IMR-90 (cell line): ENCODE data around the gene TTC39A. TPM values are rescaled to one million over a fixed set of nuclear protein-coding genes. Genes with fewer than 3 reads are reported as not detected.

Experiments
- ATAC-seq: fragments of 200-7000 bp; cut with Tn5 transposase; 2 replicates; pipeline ENCODE4 v1.9.1; 2020; ENCODE audit warnings: low read depth, mild to moderate bottlenecking, moderate library complexity
- BruUV-seq: library from RNA; stranded (reverse); fragments of 400-500 nt; replicated peaks from 2 replicates; lab custom pipeline; 2021; lab: Mats Ljungman, UMichigan
- CTCF ChIA-PET: fragments of 300-600 bp; formaldehyde crosslinking; extraction: SDS; loops from one replicate; lab custom pipeline; 2021; ENCODE audit warnings: antibody characterized with exemption; lab: Yijun Ruan, JAX
- POLR2A ChIA-PET: fragments of 300-600 bp; sonication (Branson Sonifier 250); formaldehyde crosslinking; loops from one replicate; lab custom pipeline; 2022; ENCODE audit warnings: antibody characterized with exemption; ENCODE audit not compliant: unreplicated experiment; lab: Charles Lee
- DNase-seq: peaks from one replicate; pipeline ENCODE4 v3.0.0; 2013
- H2AFZ ChIP-seq: replicated peaks from 2 replicates; pipeline ENCODE3; 2013; ENCODE audit warnings: low read length, mild to moderate bottlenecking; ENCODE audit not compliant: poor library complexity
- H2AK5ac ChIP-seq: 2 replicates; pipeline ENCODE4 v1.6.1; 2013; ENCODE audit warnings: low read depth, low read length, inconsistent platforms
- H2AK9ac ChIP-seq: replicated peaks from 2 replicates; pipeline ENCODE3; 2013; ENCODE audit warnings: mild to moderate bottlenecking, low read depth, low read length, moderate library complexity; ENCODE audit not compliant: poor library complexity
- H2BK120ac ChIP-seq: 2 replicates; pipeline ENCODE4 v1.6.1; 2013; ENCODE audit warnings: low read depth, low read length, inconsistent platforms
- H2BK15ac ChIP-seq: 3 replicates; pipeline ENCODE4 v1.6.1; 2013; ENCODE audit warnings: low read depth, low read length, inconsistent platforms
- H2BK20ac ChIP-seq: 2 replicates; pipeline ENCODE4 v1.6.1; 2013; ENCODE audit warnings: low read depth, mild to moderate bottlenecking, inconsistent platforms, low read length, moderate library complexity
- H2BK5ac ChIP-seq: 2 replicates; pipeline ENCODE4 v1.6.1; 2013; ENCODE audit warnings: mild to moderate bottlenecking, low read depth, low read length, inconsistent platforms; ENCODE audit not compliant: poor library complexity, severe bottlenecking
- H3K14ac ChIP-seq: replicated peaks from 2 replicates; pipeline ENCODE4 v1.6.1; 2013; ENCODE audit warnings: low read depth, low read length, inconsistent platforms
- H3K18ac ChIP-seq: 2 replicates; pipeline ENCODE4 v1.6.1; 2013; ENCODE audit warnings: low read depth, low read length, control low read depth
- H3K23ac ChIP-seq: 2 replicates; pipeline ENCODE4 v1.6.1; 2013; ENCODE audit warnings: low read depth, low read length, inconsistent platforms
- H3K27ac ChIP-seq: 2 replicates; pipeline ENCODE4 v1.5.1; 2013; ENCODE audit warnings: mild to moderate bottlenecking, control low read depth, low read length; ENCODE audit not compliant: insufficient read depth
- H3K27me3 ChIP-seq: 2 replicates; pipeline ENCODE4 v1.6.1; 2013; ENCODE audit warnings: low read length; ENCODE audit not compliant: control insufficient read depth, insufficient read depth
- H3K36me3 ChIP-seq: 2 replicates; pipeline ENCODE4 v1.6.1; 2013; ENCODE audit warnings: low read length, mixed read lengths; ENCODE audit not compliant: control insufficient read depth, insufficient read depth
- H3K4ac ChIP-seq: 2 replicates; pipeline ENCODE4 v1.6.1; 2013; ENCODE audit warnings: low read depth, low read length, inconsistent platforms
- H3K4me1 ChIP-seq: 2 replicates; pipeline ENCODE4 v1.6.1; 2013; ENCODE audit warnings: low read length, mixed read lengths; ENCODE audit not compliant: control insufficient read depth, insufficient read depth
- H3K4me2 ChIP-seq: 2 replicates; pipeline ENCODE4 v1.6.1; 2013; ENCODE audit warnings: low read depth, mild to moderate bottlenecking, control low read depth, low read length, moderate library complexity
- H3K4me3 ChIP-seq: 2 replicates; pipeline ENCODE4 v1.5.1; 2013; ENCODE audit warnings: low read depth, mild to moderate bottlenecking, control low read depth, low read length, moderate library complexity; ENCODE audit not compliant: insufficient read depth
- H3K56ac ChIP-seq: 2 replicates; pipeline ENCODE4 v1.6.1; 2013; ENCODE audit warnings: low read length, inconsistent platforms; ENCODE audit not compliant: insufficient read depth; ENCODE audit errors: extremely low read depth
- H3K79me1 ChIP-seq, 2 experiments: 2 replicates each; pipeline ENCODE4 v1.6.1; 2013; ENCODE audit warnings: low read length in 2 of 2, inconsistent platforms in 1 of 2, low read depth in 1 of 2
- H3K9ac ChIP-seq: 2 replicates; pipeline ENCODE4 v1.6.1; 2013; ENCODE audit warnings: low read depth, low read length, control low read depth
- H3K9me1 ChIP-seq: 2 replicates; pipeline ENCODE4 v1.6.1; 2013; ENCODE audit warnings: low read length, inconsistent platforms; ENCODE audit not compliant: insufficient read depth
- H3K9me3 ChIP-seq: 2 replicates; pipeline ENCODE4 v1.6.1; 2013; ENCODE audit warnings: low read length; ENCODE audit not compliant: control insufficient read depth, insufficient read depth
- H4K20me1 ChIP-seq: 2 replicates; pipeline ENCODE4 v1.6.1; 2013; ENCODE audit warnings: low read length, inconsistent platforms; ENCODE audit not compliant: insufficient read depth
- H4K5ac ChIP-seq: 2 replicates; pipeline ENCODE4 v1.6.1; 2013; ENCODE audit warnings: mild to moderate bottlenecking, low read depth, low read length, control low read depth
- H4K8ac ChIP-seq, 2 experiments: 2 replicates each; pipeline ENCODE4 v1.6.1; 2013; ENCODE audit warnings: low read depth in 2 of 2, low read length in 2 of 2, control low read depth in 1 of 2, inconsistent platforms in 1 of 2
- H4K91ac ChIP-seq: 2 replicates; pipeline ENCODE4 v1.6.1; 2013; ENCODE audit warnings: low read depth, low read length, inconsistent platforms; ENCODE audit not compliant: insufficient read depth
- BHLHE40 ChIP-seq: fragments of 150-350 bp; IDR thresholded peaks from 2 replicates; pipeline ENCODE4 v1.6.1; 2016; ENCODE audit warnings: mild to moderate bottlenecking, low read depth, low read length
- CEBPB ChIP-seq: IDR thresholded peaks from 2 replicates; pipeline ENCODE4 v1.6.1; 2012; ENCODE audit warnings: low read depth, low read length, improper control_type of control experiment
- CHD1 ChIP-seq: IDR thresholded peaks from 2 replicates; pipeline ENCODE4 v1.6.1; 2012; ENCODE audit warnings: low read depth, low read length, improper control_type of control experiment
- CTCF ChIP-seq: conservative IDR thresholded peaks from 2 replicates; pipeline ENCODE4 v1.5.1; 2012; ENCODE audit warnings: mild to moderate bottlenecking, low read depth, low read length, improper control_type of control experiment
- ELK1 ChIP-seq: fragments of 150-350 bp; IDR thresholded peaks from 2 replicates; pipeline ENCODE4 v1.6.1; 2016; ENCODE audit warnings: low read depth, mild to moderate bottlenecking, low read length, moderate library complexity, borderline replicate concordance
- FOS ChIP-seq: fragments of 150-350 bp; IDR thresholded peaks from 2 replicates; pipeline ENCODE4 v1.6.1; 2016; ENCODE audit warnings: low read depth, low read length
- MAFK ChIP-seq: IDR thresholded peaks from 2 replicates; pipeline ENCODE4 v1.6.1; 2012; ENCODE audit warnings: low read depth, low read length, improper control_type of control experiment
- MAZ ChIP-seq: IDR thresholded peaks from 2 replicates; pipeline ENCODE4 v1.6.1; 2012; ENCODE audit warnings: low read depth, mild to moderate bottlenecking, low read length, improper control_type of control experiment, moderate library complexity, borderline replicate concordance
- NFE2L2 ChIP-seq: fragments of 150-350 bp; IDR thresholded peaks from 2 replicates; pipeline ENCODE4 v1.6.1; 2016; ENCODE audit warnings: low read depth, mild to moderate bottlenecking, low read length
- POLR2A ChIP-seq: IDR thresholded peaks from 2 replicates; pipeline ENCODE4 v1.6.1; 2012; ENCODE audit warnings: mild to moderate bottlenecking, low read depth, low read length
- RAD21 ChIP-seq: IDR thresholded peaks from 2 replicates; pipeline ENCODE4 v1.6.1; 2012; ENCODE audit warnings: low read length, improper control_type of control experiment
- RCOR1 ChIP-seq: IDR thresholded peaks from 2 replicates; pipeline ENCODE4 v1.6.1; 2012; ENCODE audit warnings: mild to moderate bottlenecking, low read length, improper control_type of control experiment; ENCODE audit not compliant: insufficient replicate concordance
- RFX5 ChIP-seq: IDR thresholded peaks from 2 replicates; pipeline ENCODE4 v1.8.0; 2012; ENCODE audit warnings: low read depth, mild to moderate bottlenecking, low read length, moderate library complexity
- SMC3 ChIP-seq: fragments of 150-350 bp; IDR thresholded peaks from 2 replicates; pipeline ENCODE4 v1.6.1; 2016; ENCODE audit warnings: low read depth, mild to moderate bottlenecking, antibody characterized with exemption, low read length, moderate library complexity
- USF2 ChIP-seq: fragments of 150-350 bp; IDR thresholded peaks from 2 replicates; pipeline ENCODE4 v1.6.1; 2017; ENCODE audit warnings: mild to moderate bottlenecking, antibody characterized with exemption, low read length, low read depth
- WGBS, 2 experiments: methylation state at CpG; one replicate each; pipeline versions ENCODE4 v1.1.5 to v1.1.7; 2013; ENCODE audit warnings: missing lambda C conversion rate in 2 of 2; ENCODE audit not compliant: insufficient read length in 1 of 2; ENCODE audit errors: extremely low coverage in 2 of 2; 5-methylcytosine and 5-hydroxymethylcytosine counted together
- dilution Hi-C: fragments of 300-500 bp; cut with HindIII; formaldehyde crosslinking; loops from one replicate; pipeline ENCODE4 v1.14.3; 2018; ENCODE audit warnings: low sequenced_read_pairs; ENCODE audit not compliant: unreplicated experiment
- in situ Hi-C: fragments of 300-500 bp; cut with MboI; formaldehyde crosslinking; loops from 3 replicates; pipeline ENCODE4 v1.14.3; 2019; ENCODE audit warnings: low sequenced_read_pairs, inconsistent platforms, mixed read lengths
- intact Hi-C: fragments of 100-400 bp; cut with micrococcal nuclease; formaldehyde crosslinking; loops from 2 replicates; pipeline ENCODE4 v1.10.0; 2022
- polyA plus RNA-seq, 3 experiments: library from polyadenylated mRNA; depleted of rRNA; stranded (reverse); fragments of >200 nt; gene quantifications; 2 replicates each; pipeline ENCODE4 v1.2.3, GENCODE V29; 2012; ENCODE audit warnings: low replicate concordance in 1 of 3
- total RNA-seq: library from RNA; depleted of rRNA; stranded (reverse); fragments of >200 nt; gene quantifications from 2 replicates; pipeline ENCODE4 v1.2.3, GENCODE V29; 2012

TTC39A gene
- total and polyA plus RNA-seq, 2 of the 4 experiments (the other 2 are of a cell fraction) = 0.62 to 0.72 TPM

GRCh38 chr1:51346086-51346942 is 16.0 kb upstream of the TTC39A start:
- no peak overlapping the region for H3K9ac ChIP-seq
- H2BK20ac ChIP-seq = no peak overlapping the region
- no peak overlapping the region for H3K27ac ChIP-seq
- H3K36me3 ChIP-seq = no peaks in the 10 kb centered on the region
- H2AFZ ChIP-seq = no peak overlapping the region
- no peak overlapping the region for H3K18ac ChIP-seq
- no TSS peak for BruUV-seq
- no peak overlapping the region for H3K4ac ChIP-seq
- H3K56ac ChIP-seq = no peak overlapping the region
- no peaks in the 10 kb centered on the region; the same call in 1 of the 2 replicates for H3K4me1 ChIP-seq
- no peak overlapping the region for H3K23ac ChIP-seq
- dilution Hi-C loops = no loop called here
- H4K5ac ChIP-seq = no peak overlapping the region
- no peaks in the 10 kb centered on the region for H4K20me1 ChIP-seq
- H2AK5ac ChIP-seq = no peak overlapping the region
- no peak overlapping the region for H3K4me3 ChIP-seq
- WGBS, 2 experiments = no CpG with 5 or more reads among the region's 7 CpGs
- in situ Hi-C loops = no loop called here
- ChIA-PET CTCF (no interaction called here), POLR2A (no interaction called here)
- H4K91ac ChIP-seq = no peak overlapping the region
- H4K8ac ChIP-seq = no peak overlapping the region
- no peak overlapping the region for H2BK15ac ChIP-seq
- H2AK9ac ChIP-seq = no peak overlapping the region
- 0 out of 2 replicates have a peak, but pooled peaks cover under 1% of the 10 kb centered on the region for H3K9me1 ChIP-seq
- peaks cover 41% of the 10 kb centered on the region for H3K27me3 ChIP-seq
- H2BK120ac ChIP-seq = no peak overlapping the region
- H3K4me2 ChIP-seq = no peak overlapping the region
- H3K79me1 ChIP-seq = no peaks in the 10 kb centered on the region
- H3K14ac ChIP-seq = no peak overlapping the region
- DNase-seq (no peak), ATAC-seq (no peak; the same call in 1 of the 2 replicates)
- no peak overlapping the region for H2BK5ac ChIP-seq
- no peaks in the 10 kb centered on the region for H3K9me3 ChIP-seq
- intact Hi-C loops = no loop called here
- TF ChIP-seq ELK1 = no peak
- no peak for TF ChIP-seq CHD1
- TF ChIP-seq FOS = no peak
- no peak for TF ChIP-seq POLR2A
- TF ChIP-seq CTCF = no peak
- no peak for TF ChIP-seq RFX5
- no peak for TF ChIP-seq RCOR1
- TF ChIP-seq MAFK = no peak
- no peak for TF ChIP-seq USF2
- no peak for TF ChIP-seq BHLHE40
- no peak for TF ChIP-seq MAZ
- TF ChIP-seq SMC3 = no peak
- TF ChIP-seq RAD21 = no peak
- no peak for TF ChIP-seq CEBPB
- no peak for TF ChIP-seq NFE2L2
